Regular cardiac myocyte (primary cell): Measurements from ENCODE around the gene C4orf33. TPM values are rescaled to one million over a fixed set of nuclear protein-coding genes. Genes with fewer than 3 reads are reported as not detected.

ENCODE experiments used
- total RNA-seq: library from RNA; depleted of rRNA; stranded (reverse); fragments of >200 nt; gene quantifications from 2 replicates; pipeline ENCODE4 v1.2.3, GENCODE V29; 2014

Gene C4orf33, protein sequence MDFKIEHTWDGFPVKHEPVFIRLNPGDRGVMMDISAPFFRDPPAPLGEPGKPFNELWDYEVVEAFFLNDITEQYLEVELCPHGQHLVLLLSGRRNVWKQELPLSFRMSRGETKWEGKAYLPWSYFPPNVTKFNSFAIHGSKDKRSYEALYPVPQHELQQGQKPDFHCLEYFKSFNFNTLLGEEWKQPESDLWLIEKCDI
- 8.2 and 10.4 TPM in 2 replicates for total RNA-seq

DNA sequence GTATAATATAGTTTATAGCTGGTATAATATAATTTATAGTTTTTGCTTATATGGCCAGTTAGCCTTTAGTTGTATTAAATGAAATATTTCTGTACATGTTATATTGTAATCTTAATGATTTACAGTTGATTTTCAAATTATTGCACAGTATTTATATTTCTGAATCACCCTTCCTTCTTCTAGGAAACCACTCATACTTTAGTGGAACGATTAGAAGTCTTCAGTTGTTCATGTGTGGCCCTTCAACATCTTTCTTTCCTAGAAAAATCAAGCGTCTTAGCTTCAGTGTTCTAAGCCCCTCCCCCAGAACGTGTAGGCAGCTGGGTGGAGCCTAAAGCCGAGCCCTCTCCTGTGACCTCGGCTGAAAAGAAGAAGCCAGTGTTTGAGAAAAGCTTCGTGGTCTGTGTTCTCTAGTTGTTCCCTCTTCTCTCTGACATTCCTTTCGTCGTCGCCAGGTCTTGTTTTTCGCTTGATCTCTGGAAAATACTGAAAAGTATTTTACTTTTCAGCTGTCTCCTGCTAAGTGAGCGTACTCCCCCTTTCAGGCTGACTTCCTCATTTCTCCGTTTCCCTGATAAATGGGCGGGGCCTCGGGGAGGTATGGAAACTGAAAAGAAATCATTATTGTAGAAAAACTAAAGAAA, at the start of gene C4orf33:
Gene C4orf33, plus strand, starts transcription at position 342 of the 644 bp plus-strand sequence. CDS start 6,459 bp downstream, outside the sequence.

GRCh38 chr4:129093191-129093920, 2.6 kb upstream of the C4orf33 start, which contains the start of gene SCLT1:
SCLT1 (minus strand) TSS chr4:129093539; CDS start chr4:129093103, 436 bp downstream.

Other genes with a start within 250 kb of the C4orf33 start
- gene SCLT1, start 2.6 kb upstream of the C4orf33 start, total RNA-seq, result 9.3 and 17.1 TPM in 2 replicates